Vagina (tissue), 2 donors: ENCODE measurements around the gene TTC28.

Experiments
- CTCF ChIP-seq, 3 experiments: fragments of 450-650 bp in 2 of 3; fragments of 200-600 bp in 1 of 3; sonication (generic) in 1 of 3; IDR thresholded peaks; one replicate each; pipeline ENCODE4 v1.5.1; 2017 to 2019; ENCODE audit warnings: antibody characterized with exemption in 3 of 3, mild to moderate bottlenecking in 2 of 3, moderate library complexity in 2 of 3
- POLR2A ChIP-seq, 2 donors: fragments of 450-650 bp; IDR thresholded peaks; one replicate each; pipeline ENCODE4 v1.6.1; 2017; ENCODE audit warnings: antibody characterized with exemption in 2 of 2, mild to moderate bottlenecking in 2 of 2, moderate library complexity in 2 of 2
- POLR2AphosphoS5 ChIP-seq, 2 donors: sonication (generic); formaldehyde crosslinking; IDR thresholded peaks; one replicate each; pipeline ENCODE4 v1.9.0; 2017; ENCODE audit warnings: antibody characterized with exemption in 2 of 2, mild to moderate bottlenecking in 2 of 2, low read depth in 1 of 2; ENCODE audit not compliant: insufficient read depth in 1 of 2

GRCh38 chr22:28172892-28173670 lies 506.6 kb downstream of the TTC28 start:
- TF ChIP-seq CTCF (IDR thresholded peaks at IDR 0.05): no peak
- no peak for TF ChIP-seq POLR2AphosphoS5 (IDR thresholded peaks at IDR 0.05; ENCODE audit: insufficient read depth in 1 of 2, low read depth in 1 of 2)
- no peak for TF ChIP-seq POLR2A (IDR thresholded peaks at IDR 0.05)
